HUES48 (cell line): ENCODE data around the gene STARD10.

Experiments
- H3K27ac ChIP-seq: one replicate; pipeline ENCODE4 v1.7.0; 2013; ENCODE audit warnings: low read depth, low read length, inconsistent platforms
- H3K27me3 ChIP-seq: 2 replicates; pipeline ENCODE4 v1.6.1; 2013; ENCODE audit warnings: mild to moderate bottlenecking, low read length; ENCODE audit not compliant: control insufficient read depth, insufficient read depth
- H3K36me3 ChIP-seq: 2 replicates; pipeline ENCODE4 v1.6.1; 2013; ENCODE audit warnings: low read length; ENCODE audit not compliant: control insufficient read depth, insufficient read depth
- H3K4me1 ChIP-seq: 2 replicates; pipeline ENCODE4 v1.6.1; 2013; ENCODE audit warnings: mild to moderate bottlenecking, low read length; ENCODE audit not compliant: control insufficient read depth, insufficient read depth
- H3K4me3 ChIP-seq: 2 replicates; pipeline ENCODE4 v1.5.1; 2013; ENCODE audit warnings: mild to moderate bottlenecking, low read depth, low read length
- H3K9ac ChIP-seq: 2 replicates; pipeline ENCODE4 v1.6.1; 2013; ENCODE audit warnings: mild to moderate bottlenecking, low read depth, low read length, moderate library complexity
- H3K9me3 ChIP-seq: 2 replicates; pipeline ENCODE4 v1.6.1; 2013; ENCODE audit warnings: low read length; ENCODE audit not compliant: control insufficient read depth, insufficient read depth

STARD10 gene

DNA sequence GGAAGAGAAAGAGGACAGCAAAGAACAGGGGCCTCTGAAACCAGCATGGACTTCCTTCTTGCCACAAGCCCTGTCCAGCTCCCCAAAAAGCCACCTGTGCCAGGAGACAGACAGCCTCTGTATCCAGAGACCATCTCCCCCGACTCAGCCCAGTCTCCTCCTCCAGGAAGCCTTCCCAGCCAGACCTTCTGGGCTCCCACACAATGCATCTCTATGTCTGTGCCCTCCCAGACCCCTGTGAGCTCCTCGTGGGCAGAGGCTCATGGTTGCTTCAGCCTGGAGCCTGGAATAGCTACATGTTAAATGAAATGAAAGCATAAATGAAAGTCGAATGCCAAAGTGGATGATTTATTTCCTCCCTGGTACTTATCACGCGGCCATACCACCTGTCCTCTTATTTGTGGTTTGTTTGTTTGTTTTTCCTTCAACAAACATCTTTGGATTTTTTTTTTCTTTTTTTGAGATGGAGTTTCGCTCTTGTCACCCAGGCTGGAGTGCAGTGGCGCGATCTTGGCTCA, 34.3 kb downstream of the STARD10 start:
- 0 out of 2 replicates have a peak, but pooled peaks cover 3% of the 10 kb centered on the region for H3K36me3 ChIP-seq
- peaks cover 2% of the 10 kb centered on the region; the same call in 1 of the 2 replicates for H3K4me1 ChIP-seq
- no peak overlapping the region for H3K4me3 ChIP-seq
- H3K27me3 ChIP-seq, result no peaks in the 10 kb centered on the region
- no peaks in the 10 kb centered on the region for H3K9me3 ChIP-seq
- no peak overlapping the region for H3K27ac ChIP-seq
- no peak overlapping the region for H3K9ac ChIP-seq

DNA sequence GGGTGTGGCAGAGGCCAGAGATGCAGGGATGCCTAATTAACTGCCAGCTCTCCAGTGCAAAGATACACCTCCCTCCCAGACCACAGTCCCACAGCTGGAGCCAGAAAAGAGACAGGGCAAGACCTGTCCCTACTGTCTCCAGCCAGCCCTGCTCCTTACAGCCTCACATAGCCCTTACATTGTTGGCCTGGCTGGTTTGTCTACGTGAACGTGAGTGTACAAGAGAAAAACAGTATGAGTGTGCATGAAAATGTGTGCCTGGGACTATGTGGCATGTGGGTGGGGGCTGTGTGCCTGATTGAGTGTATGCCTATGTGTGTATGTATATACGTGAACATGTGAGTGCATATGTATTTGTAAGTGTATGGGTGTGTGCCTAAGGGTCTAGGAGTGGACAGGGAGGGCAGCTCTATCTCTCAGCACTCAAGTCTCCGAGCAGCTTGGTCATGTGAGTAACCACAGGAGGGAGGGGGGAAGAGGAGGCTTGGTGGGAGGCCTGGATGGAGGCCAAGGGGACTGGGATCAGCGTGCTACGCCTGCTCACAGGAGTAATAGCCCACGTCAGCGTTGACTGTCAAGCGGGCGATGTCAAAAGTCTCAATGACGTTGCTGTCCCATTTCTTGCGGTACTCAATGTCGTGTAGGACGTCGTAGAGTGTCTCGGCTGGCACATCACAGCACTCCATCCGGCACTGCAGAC, 35.0 kb downstream of the STARD10 start:
- H3K27ac ChIP-seq, result no peak overlapping the region
- H3K9ac ChIP-seq, result no peak overlapping the region
- H3K36me3 ChIP-seq, result 0 out of 2 replicates have a peak, but pooled peaks cover 3% of the 10 kb centered on the region
- no peak overlapping the region for H3K4me3 ChIP-seq
- H3K9me3 ChIP-seq, result no peaks in the 10 kb centered on the region
- peaks cover 4% of the 10 kb centered on the region; the same call in 1 of the 2 replicates for H3K4me1 ChIP-seq
- no peaks in the 10 kb centered on the region for H3K27me3 ChIP-seq

DNA sequence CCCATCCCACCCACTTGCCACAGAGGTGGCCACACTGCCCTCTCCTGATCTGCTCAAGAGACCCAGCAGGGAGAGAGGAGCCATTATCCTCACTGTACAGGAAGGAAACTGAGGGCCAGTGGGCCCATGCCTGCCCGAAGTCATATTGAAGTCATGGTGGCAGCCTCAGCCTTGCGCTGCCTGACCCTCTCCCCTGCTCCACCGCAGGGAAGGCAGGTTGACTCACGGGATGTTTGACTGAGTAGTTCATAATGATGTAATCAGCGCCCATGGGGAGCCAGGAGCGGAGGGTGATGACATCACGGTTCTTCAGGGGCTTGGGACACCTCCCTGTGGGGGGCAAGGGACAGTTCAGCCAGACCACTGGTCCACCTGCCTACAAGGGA, 35.5 kb downstream of the STARD10 start:
- H3K9me3 ChIP-seq, result no peaks in the 10 kb centered on the region
- no peak overlapping the region for H3K27ac ChIP-seq
- no peak overlapping the region for H3K4me3 ChIP-seq
- peaks cover 6% of the 10 kb centered on the region; the same call in 1 of the 2 replicates for H3K4me1 ChIP-seq
- 0 out of 2 replicates have a peak, but pooled peaks cover 3% of the 10 kb centered on the region for H3K36me3 ChIP-seq
- H3K27me3 ChIP-seq, result no peaks in the 10 kb centered on the region
- H3K9ac ChIP-seq, result no peak overlapping the region

DNA sequence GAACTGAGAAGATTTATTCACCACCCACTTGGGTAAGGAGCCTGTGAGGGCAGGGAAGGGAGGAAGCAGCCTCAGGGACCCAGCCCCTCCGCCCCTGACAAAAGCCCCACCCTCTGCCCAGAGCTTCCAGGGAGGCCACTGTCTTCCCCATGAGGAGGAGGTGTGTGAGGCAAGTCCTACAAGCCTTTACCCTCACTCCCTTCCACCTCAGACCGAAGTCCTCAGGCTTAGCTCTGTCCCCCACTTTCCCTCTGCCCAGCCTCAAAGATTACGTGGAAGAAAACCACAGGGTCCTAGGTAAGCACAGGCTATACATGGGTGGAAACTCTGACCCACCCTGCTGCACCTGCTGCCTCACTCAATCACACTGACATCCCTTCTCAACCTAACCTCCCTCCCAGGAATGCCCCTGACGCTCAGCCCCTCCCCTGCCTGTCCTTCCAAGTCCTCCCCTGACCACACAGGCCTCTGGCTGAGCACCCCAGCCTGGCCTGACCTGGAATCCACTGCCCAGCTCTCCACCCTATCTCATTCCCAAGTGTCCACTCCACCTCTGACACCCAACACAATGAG, 38.0 kb downstream of the STARD10 start:
- Histone ChIP-seq H3K36me3 (0 out of 2 replicates have a peak, but pooled peaks cover 3% of the 10 kb centered on the region), H3K4me1 (peaks cover 21% of the 10 kb centered on the region), H3K9me3 (no peaks in the 10 kb centered on the region)

DNA sequence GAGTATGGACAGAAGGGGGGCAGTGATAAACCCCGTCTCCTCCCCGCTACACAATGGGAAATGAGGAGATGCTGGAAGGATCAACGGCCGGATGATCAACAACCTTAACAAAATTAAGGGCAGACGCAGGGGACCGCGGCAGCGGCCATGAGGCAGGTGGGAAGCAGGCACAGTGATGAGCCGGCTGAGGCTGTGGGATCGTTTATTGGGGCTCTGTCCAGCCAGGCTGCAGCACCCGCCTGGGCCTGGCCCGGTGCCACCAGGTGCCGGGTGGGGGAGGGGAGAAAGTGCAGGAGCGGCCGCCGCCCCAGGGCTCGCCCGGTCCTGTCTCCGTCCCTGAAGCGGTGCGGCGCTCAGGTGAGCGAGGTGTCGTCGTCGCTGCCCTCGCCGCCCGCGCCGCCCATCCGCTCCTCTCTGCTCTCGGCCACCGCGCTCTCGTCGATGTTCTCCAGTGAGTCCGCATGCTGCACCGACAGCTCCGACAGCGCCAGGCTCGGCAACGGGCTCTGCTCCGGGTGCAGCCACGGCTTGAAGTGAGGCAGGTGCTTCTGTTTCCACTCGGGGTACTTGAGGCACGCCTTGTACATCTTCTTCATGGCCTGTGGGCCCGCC, 39.2 kb downstream of the STARD10 start:
- H3K4me3 ChIP-seq, result no peak overlapping the region
- no peaks in the 10 kb centered on the region for H3K27me3 ChIP-seq
- H3K4me1 ChIP-seq, result peaks cover 22% of the 10 kb centered on the region
- no peak overlapping the region for H3K27ac ChIP-seq
- no peaks in the 10 kb centered on the region for H3K9me3 ChIP-seq
- H3K36me3 ChIP-seq, result 0 out of 2 replicates have a peak, but pooled peaks cover 3% of the 10 kb centered on the region
- H3K9ac ChIP-seq, result no peak overlapping the region

More for the DNA sequence above, 38.0 kb downstream of the STARD10 start:
- Histone ChIP-seq H3K4me3 (no peak overlapping the region), H3K9ac (no peak overlapping the region), H3K27ac (no peak overlapping the region), H3K27me3 (no peaks in the 10 kb centered on the region)

DNA sequence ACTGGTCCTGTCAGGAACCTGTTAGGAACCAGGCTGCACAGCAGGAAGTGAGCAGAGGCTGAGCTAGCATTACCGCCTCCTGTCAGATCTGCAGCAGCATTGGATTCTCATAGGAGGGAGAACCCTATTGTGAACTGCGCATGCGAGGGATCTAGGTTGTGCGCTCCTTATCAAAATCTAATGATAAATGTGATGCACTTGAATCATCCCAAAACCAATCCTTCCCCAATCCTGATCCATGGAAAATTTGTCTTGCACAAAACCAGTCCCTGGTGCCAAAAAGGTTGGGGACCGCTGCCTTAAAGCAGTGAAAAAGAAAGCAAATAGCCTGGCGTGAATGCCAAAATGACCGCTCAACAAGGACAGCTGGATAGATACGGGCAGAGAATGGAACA, 39.7 kb downstream of the STARD10 start:
- no peaks in the 10 kb centered on the region for H3K9me3 ChIP-seq
- no peaks in the 10 kb centered on the region for H3K27me3 ChIP-seq
- no peak overlapping the region for H3K27ac ChIP-seq
- no peak overlapping the region for H3K9ac ChIP-seq
- H3K4me3 ChIP-seq, result no peak overlapping the region
- H3K4me1 ChIP-seq, result peaks cover 22% of the 10 kb centered on the region
- 0 out of 2 replicates have a peak, but pooled peaks cover 3% of the 10 kb centered on the region for H3K36me3 ChIP-seq

DNA sequence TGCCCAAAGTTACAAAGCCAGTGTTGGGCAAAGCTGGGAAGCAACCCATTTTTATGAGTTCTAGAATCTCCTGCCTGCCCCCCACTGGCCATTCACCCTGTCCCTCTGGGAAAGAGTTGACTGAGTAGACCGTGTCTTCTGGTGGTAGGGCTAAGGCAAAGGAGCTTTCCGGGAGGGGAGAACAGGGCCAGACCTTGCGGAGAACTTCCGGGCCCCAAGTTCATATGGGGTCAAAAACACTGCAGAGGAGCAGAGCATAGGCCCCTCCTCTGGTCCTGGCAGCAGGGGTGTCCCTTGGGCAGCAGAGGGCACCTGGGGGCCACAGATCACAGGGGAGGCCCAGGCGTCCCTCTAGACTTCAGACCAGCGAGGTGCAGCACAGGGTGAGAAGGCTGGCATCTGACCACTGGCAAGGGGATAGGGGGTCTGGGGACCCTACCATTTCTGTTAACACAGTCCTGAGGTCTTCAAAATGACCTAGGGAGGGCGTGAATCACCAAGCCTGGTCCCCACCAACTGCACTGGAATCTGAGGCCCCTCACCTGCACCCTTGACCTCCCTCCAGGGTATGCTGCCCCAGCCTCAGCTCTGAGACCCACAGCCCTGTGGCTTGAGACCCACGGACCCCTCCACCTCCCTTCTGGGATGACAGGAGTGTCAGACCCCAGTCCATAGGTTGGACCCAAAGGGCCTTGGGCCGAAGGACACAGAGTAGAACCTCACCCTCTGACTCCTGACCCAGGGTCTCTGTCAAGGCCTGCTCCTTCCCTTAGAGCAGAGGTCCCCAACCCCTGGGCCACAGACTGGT, 40.3 kb downstream of the STARD10 start:
- Histone ChIP-seq H3K4me3 (no peak overlapping the region), H3K4me1 (peaks cover 22% of the 10 kb centered on the region), H3K36me3 (no peaks in the 10 kb centered on the region), H3K27ac (no peak overlapping the region), H3K27me3 (no peaks in the 10 kb centered on the region), H3K9ac (no peak overlapping the region), H3K9me3 (no peaks in the 10 kb centered on the region)

DNA sequence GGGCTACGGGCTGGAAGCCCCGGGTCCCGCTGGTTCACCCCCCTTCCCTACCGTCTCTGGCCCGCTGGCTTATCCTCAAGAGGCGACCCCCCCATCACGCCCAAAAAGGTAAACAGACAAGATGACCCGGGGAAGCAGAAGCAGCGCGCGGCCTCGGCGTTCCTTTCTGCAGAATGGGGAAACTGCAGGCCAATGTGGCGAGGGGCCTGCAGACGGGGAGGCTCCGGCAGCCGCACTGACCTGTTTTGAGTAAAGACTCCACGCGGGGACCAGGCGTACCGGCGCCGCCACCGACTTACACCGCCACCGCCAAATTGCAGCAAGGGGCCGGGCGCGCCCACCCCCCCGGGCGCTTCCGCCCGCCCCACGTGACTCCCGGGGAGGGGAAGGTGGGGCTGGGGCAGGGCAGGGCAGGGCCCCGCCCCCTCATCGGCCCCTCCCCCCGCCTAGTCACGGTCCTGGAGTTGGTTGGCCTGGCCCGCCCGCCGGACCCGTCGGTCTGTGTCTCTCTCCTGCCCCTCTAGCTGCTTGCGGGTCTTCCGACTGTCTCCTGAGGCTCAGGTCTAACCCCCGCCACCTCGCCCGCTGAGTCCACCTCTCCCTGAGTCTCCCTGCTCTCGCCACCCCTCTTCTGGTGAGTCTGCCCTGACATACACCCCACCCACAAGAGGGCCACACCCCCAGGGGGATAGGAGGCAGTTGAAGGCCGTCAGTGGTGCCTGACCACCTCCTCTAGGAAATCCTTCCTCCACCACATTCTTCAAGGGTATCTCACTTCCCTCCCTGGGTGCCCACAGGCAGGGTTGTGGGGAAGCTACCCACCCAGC, 41.5 kb downstream of the STARD10 start, which contains the start of gene ARAP1:
ARAP1 (minus strand) TSS at position 321 of the 827 bp plus-strand sequence. CDS start 25,280 bp downstream, outside the sequence.
- no peaks in the 10 kb centered on the region for H3K9me3 ChIP-seq
- H3K36me3 ChIP-seq, result 0 out of 2 replicates have a peak, but pooled peaks cover 3% of the 10 kb centered on the region
- peak within 1 kb of the TSS; percentile 90 for H3K4me3 ChIP-seq
- peak within 1 kb of the TSS; percentile 68 for H3K27ac ChIP-seq
- no peaks in the 10 kb centered on the region for H3K27me3 ChIP-seq
- peaks cover 22% of the 10 kb centered on the region for H3K4me1 ChIP-seq
- peak within 1 kb of the TSS; percentile 69 for H3K9ac ChIP-seq

DNA sequence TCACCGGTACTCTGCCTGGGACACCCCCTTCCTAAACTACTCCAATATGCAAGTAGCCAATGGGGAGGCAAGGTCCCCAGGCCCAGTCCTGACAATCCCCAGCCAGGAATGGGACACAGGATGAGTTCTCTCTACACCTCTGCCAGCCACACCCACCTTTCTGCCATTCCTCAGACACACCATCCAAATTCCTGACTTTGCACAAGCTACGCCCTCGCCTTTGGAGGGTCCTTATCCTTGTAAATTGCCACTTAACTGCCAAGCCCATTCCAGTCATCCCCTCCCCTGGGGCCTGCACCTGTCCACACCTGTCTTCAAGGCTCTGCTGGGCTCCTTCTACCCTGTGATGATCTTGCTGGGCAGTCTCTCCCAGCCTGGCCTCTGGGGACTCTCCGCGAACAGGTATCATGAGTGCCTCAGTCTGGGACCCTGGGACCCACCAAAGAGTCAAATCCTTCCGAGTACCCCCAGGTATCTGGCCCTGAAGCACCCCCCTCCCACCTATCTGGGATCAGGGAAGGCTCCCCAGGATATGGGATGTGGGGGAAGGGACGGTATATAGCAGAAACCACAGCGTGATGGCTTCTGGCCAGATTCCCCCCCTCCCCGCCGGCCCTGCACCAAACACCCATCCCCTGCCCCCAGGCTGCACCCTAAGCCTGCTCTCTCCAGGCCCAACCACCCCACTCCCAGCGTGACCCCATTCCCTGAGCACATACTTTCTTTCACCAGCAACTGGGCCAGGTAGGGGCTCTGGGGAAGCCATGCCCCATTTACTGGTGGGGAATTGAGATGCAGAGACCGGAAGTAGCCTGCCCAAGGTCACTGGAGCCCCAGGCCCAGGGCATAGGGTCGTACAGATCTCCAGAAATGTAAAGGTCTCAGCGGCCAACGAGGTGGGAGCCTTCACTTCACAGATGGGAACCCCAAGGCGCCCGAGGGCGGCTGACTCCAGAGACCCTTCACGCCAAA, 42.4 kb downstream of the STARD10 start:
- no peaks in the 10 kb centered on the region for H3K27me3 ChIP-seq
- peaks cover 22% of the 10 kb centered on the region for H3K4me1 ChIP-seq
- H3K27ac ChIP-seq, result peak overlapping the region; percentile 68
- H3K36me3 ChIP-seq, result 0 out of 2 replicates have a peak, but pooled peaks cover 3% of the 10 kb centered on the region
- H3K9me3 ChIP-seq, result no peaks in the 10 kb centered on the region
- H3K9ac ChIP-seq, result peak overlapping the region; percentile 69
- H3K4me3 ChIP-seq, result peak overlapping the region; percentile 90
